Erythroblast (primary cell): ENCODE results near the gene TCERG1L.

Source experiments
- GATA1 ChIP-seq: IDR thresholded peaks from 2 replicates; pipeline ENCODE4 v1.6.1; 2011; ENCODE audit warnings: low read depth, mild to moderate bottlenecking, control low read depth, low read length, moderate library complexity
- POLR2A ChIP-seq: IDR thresholded peaks from 2 replicates; pipeline ENCODE4 v1.6.1; 2011; ENCODE audit warnings: mild to moderate bottlenecking, low read length

DNA sequence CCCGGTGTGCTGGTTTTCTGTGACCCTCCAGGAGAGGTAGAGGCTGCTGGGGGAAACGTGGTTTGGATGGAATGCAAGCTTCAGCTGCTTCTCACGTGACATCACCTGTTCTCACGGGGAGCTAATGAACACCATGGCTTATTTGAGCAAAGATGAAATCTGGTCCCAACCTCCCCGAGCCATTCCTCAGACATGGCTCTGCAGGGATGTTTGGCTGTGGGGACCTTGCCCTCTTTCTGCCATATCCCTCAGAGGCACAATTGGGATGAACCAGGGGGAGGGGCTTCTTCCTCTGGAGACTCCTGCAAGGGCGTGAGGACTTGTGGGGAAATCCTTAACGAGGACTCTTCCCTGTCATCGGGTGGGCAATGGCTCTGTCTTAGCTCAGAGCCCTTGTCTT lies 236.8 kb downstream of the TCERG1L start:
- TF ChIP-seq POLR2A (no peak), GATA1 (no peak)
